Heart right ventricle (tissue), 16 donors: ENCODE results near the gene NPR2. TPM values are rescaled to one million over a fixed set of nuclear protein-coding genes. Genes with fewer than 3 reads are reported as not detected.

Experiments
- ATAC-seq, 8 donors: fragments of 200-7000 bp; cut with Tn5 transposase; one replicate each; pipeline ENCODE4 v1.9.1; 2020; ENCODE audit warnings: mild to moderate bottlenecking in 8 of 8, moderate library complexity in 8 of 8, moderate number of reproducible peaks in 1 of 8
- DNase-seq, 2 donors: peaks; one replicate each; pipeline ENCODE4 v3.0.0-alpha.2; 2020
- H3K27ac ChIP-seq, 10 donors: fragments of 200-600 bp; sonication (generic) in 2 of 10; one replicate each; pipeline versions ENCODE4 v1.5.0 to v1.8.0; 2020 to 2022; ENCODE audit warnings: mild to moderate bottlenecking in 3 of 10
- H3K27me3 ChIP-seq, 7 donors: fragments of 200-600 bp; one replicate each; pipeline ENCODE4 v1.8.0; 2021 to 2022; ENCODE audit warnings: mild to moderate bottlenecking in 2 of 7
- H3K36me3 ChIP-seq, 9 donors: fragments of 200-600 bp; sonication (generic) in 1 of 9; one replicate each; pipeline versions ENCODE4 v1.5.0 to v1.8.0; 2020 to 2022; ENCODE audit warnings: mild to moderate bottlenecking in 2 of 9
- H3K4me1 ChIP-seq, 9 donors: fragments of 200-600 bp; sonication (generic) in 1 of 9; one replicate each; pipeline versions ENCODE4 v1.5.0 to v1.8.0; 2020 to 2022; ENCODE audit warnings: mild to moderate bottlenecking in 4 of 9
- H3K4me3 ChIP-seq, 10 donors: fragments of 200-600 bp; sonication (generic) in 2 of 10; one replicate each; pipeline versions ENCODE4 v1.5.0 to v1.8.0; 2020 to 2022; ENCODE audit warnings: mild to moderate bottlenecking in 7 of 10, moderate library complexity in 2 of 10
- H3K9me3 ChIP-seq, 11 donors: fragments of 200-600 bp in 10 of 11; sonication (generic) in 2 of 11; one replicate each; pipeline versions ENCODE4 v1.5.0 to v1.8.0; 2013 to 2022; ENCODE audit warnings: mild to moderate bottlenecking in 2 of 11, control low read depth in 1 of 11, moderate library complexity in 1 of 11
- WGBS, 2 donors: extraction: QIAGEN DNeasy Blood & Tissue Kit; methylation state at CpG; one replicate each; pipeline ENCODE4 v1.1.7; 2013; ENCODE audit warnings: inconsistent platforms in 1 of 2; 5-methylcytosine and 5-hydroxymethylcytosine counted together
- intact Hi-C, 10 donors: fragments of 100-400 bp; cut with DNase I; formaldehyde crosslinking; loops; one replicate each; pipeline versions ENCODE4 v1.11.1 to v1.14.2; 2022
- polyA plus RNA-seq, 2 donors: library from polyadenylated mRNA; stranded (reverse); fragments of 200-250 nt; gene quantifications; one replicate each; pipeline ENCODE4 v1.2.3, GENCODE V29; 2013
- total RNA-seq, 10 donors: library from RNA; stranded (reverse); fragmentation: NEBNext Ultra II Directional in 3 of 10; extraction: Animal tissue kit (Norgen Biotek cat#: 25700) in 3 of 10; gene quantifications; one replicate each; pipeline versions ENCODE4 v1.2.1 to v1.2.4, GENCODE V29; 2021 to 2023
- TF ChIP-seq, protein P1 (sequence below), 9 donors: fragments of 200-600 bp; sonication (generic) in 2 of 9; IDR thresholded peaks; one replicate each; pipeline versions ENCODE4 v1.5.0 to v1.8.0; 2021 to 2022; ENCODE audit warnings: antibody characterized with exemption in 9 of 9, mild to moderate bottlenecking in 5 of 9, moderate library complexity in 1 of 9
- donor health status: Arrhythmogenic right ventricular cardiomyopathy.
- donor health status: ischemic (EF 13 %, LVEDD 7.1; RV severe dilation, severe dysfunction).
- donor health status: healthy with polysubstance abuse.
- donor health status: DM: no; HTN: yes; CAD: no.
- donor health status: DM: no; HTN: no; CAD: no.
- donor health status: ischemic (EF 25% LVEDD 6.9; RV normal size, moderate dysfunction).
- donor health status: ischemic (EF 25% LVEDD 5.7; RV mildly dilated, moderate dysfunction).
- donor health status: healthy.
- donor health status: DM: yes; HTN: yes; CAD: no.
- donor health status: Ischemic cardiomyopathy.
- donor health status: ischemic (EF 35%, LVEDD 5.7; RV mildly dilated, moderate dysfunction).
- donor health status: nonischemic (EF 11% LVEDD 7.7; RV severe dilation, severe dysfunction).
- donor health status: DM: yes; HTN: yes; CAD: no.
- donor health status: PGD.
- donor health status: ischemic (EF 29% LVEDD 5.4; RV normal size, mild dysfunction).
- donor health status: nonischemic (EF 23%, LVEDD 6.1; RV moderate dilation, normal function).

The NPR2 gene
- total and polyA plus RNA-seq, 12 donors: 13.5 to 26.4 (median 20.8) TPM

DNA sequence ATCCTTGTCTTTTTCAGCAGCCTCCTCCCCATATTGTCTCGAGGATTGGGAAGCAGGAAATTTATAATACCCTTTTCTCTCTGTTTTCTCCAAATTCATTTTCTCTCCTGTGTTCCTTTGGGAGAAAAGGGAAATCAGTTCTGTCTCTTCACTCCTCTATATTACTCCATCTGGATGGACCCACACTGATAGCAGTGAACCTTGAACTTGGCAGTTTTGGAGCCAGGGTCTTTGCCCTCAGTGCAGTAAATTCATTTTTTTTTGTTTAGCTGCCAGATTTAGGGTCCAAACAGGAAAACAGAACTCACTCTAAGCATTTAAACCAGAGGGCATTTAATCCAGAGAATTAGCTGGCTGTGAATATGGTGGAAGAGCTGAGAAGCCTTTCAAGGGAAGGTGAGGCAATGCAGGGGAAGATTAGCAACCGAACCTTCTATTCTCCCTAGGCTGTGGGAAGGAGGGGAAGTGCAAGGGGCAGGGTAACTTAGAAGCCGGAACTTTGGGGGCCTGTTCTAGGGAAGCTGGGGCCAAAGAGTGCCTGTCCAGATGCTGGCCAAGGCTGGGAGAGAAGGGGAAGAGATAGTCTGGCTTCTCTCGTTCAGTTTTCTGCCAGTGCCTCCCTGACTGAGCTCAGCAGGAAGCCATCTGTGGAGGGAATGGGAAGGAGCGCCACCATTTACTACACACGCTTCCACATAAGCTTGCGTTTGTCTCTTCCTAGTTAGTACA is 16.3 kb upstream of the NPR2 start:
- intact Hi-C loops: no loop called here
- H3K36me3 ChIP-seq: no peaks in the 10 kb centered on the region
- H3K4me3 ChIP-seq: no peak overlapping the region
- H3K27ac ChIP-seq: peak overlapping the region in 3 of 10 donors; percentile 1 to 44 (median 17)
- H3K27me3 ChIP-seq: no peaks in the 10 kb centered on the region
- peak in 1 of 2 donors; percentile 25 for DNase-seq
- 53 to 63% methylated on average over 7 of the region's 7 CpGs for WGBS, 2 donors
- ATAC-seq: peak; percentile 45 to 82 (median 58)
- H3K4me1 ChIP-seq: peaks cover 7 to 37% (median 30%) of the 10 kb centered on the region in 9 donors
- TF ChIP-seq, protein P1, sequence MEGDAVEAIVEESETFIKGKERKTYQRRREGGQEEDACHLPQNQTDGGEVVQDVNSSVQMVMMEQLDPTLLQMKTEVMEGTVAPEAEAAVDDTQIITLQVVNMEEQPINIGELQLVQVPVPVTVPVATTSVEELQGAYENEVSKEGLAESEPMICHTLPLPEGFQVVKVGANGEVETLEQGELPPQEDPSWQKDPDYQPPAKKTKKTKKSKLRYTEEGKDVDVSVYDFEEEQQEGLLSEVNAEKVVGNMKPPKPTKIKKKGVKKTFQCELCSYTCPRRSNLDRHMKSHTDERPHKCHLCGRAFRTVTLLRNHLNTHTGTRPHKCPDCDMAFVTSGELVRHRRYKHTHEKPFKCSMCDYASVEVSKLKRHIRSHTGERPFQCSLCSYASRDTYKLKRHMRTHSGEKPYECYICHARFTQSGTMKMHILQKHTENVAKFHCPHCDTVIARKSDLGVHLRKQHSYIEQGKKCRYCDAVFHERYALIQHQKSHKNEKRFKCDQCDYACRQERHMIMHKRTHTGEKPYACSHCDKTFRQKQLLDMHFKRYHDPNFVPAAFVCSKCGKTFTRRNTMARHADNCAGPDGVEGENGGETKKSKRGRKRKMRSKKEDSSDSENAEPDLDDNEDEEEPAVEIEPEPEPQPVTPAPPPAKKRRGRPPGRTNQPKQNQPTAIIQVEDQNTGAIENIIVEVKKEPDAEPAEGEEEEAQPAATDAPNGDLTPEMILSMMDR (IDR thresholded peaks at IDR 0.05): no peak
- H3K9me3 ChIP-seq: no peaks in the 10 kb centered on the region

DNA sequence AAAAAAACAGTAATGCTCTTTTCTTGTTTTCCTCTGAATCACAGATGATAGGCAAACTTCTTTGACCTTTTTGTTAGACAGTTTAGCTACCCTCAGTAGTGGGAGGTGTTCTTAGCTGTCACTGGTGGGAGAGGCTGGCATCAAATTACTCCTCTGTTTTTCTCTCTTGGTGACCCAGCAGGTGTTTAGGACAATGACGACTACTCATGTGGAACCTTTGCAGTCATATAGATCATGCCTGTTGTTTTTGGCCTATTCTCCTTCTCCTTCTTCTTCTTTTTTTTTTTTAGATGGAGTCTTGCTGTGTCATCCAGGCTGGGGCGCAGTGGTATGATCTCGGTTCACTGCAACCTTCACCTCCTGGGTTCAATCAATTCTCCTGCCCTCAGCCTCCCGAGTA is 15.4 kb upstream of the NPR2 start:
- Histone ChIP-seq H3K27ac (no peak overlapping the region), H3K9me3 (no peaks in the 10 kb centered on the region), H3K36me3 (no peaks in the 10 kb centered on the region), H3K4me1 (peaks cover 3 to 28% (median 21%) of the 10 kb centered on the region in 9 donors), H3K4me3 (no peak overlapping the region), H3K27me3 (no peaks in the 10 kb centered on the region)
- intact Hi-C loops: no loop called here
- TF ChIP-seq, protein P1 (IDR thresholded peaks at IDR 0.05): no peak
- 84 to 91% methylated on average over 4 of the region's 4 CpGs for WGBS, 2 donors
- ATAC-seq (no peak), DNase-seq (no peak)

DNA sequence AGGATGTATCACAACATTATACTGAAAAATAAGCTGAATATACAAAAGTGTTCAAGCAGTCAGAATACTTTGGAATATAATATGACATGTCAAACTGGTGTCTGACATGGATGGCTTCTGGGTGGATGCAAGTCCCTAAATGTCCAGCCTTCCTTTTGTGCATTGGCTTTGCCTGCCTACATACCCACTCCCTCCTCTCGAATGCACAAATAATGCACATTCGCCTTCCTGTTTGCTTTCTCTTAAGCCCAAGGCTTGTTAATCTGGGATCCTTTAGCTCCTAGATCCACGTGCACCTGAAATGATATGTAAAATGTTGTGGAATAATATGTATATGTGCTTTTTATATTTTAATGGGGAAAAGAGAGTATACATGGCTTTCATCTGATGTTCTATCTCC is 12.9 kb upstream of the NPR2 start:
- no peak overlapping the region for H3K4me3 ChIP-seq
- H3K4me1 ChIP-seq: peaks cover 0 to 14% (median 7%) of the 10 kb centered on the region in 9 donors
- ATAC-seq: no peak
- TF ChIP-seq, protein P1 (IDR thresholded peaks at IDR 0.05): no peak
- H3K9me3 ChIP-seq: no peaks in the 10 kb centered on the region
- H3K36me3 ChIP-seq: no peaks in the 10 kb centered on the region
- WGBS, 2 donors: 88 to 90% methylated on average over 3 of the region's 3 CpGs
- no peak overlapping the region for H3K27ac ChIP-seq
- H3K27me3 ChIP-seq: no peaks in the 10 kb centered on the region
- intact Hi-C loops: no loop called here
- DNase-seq: no peak

DNA sequence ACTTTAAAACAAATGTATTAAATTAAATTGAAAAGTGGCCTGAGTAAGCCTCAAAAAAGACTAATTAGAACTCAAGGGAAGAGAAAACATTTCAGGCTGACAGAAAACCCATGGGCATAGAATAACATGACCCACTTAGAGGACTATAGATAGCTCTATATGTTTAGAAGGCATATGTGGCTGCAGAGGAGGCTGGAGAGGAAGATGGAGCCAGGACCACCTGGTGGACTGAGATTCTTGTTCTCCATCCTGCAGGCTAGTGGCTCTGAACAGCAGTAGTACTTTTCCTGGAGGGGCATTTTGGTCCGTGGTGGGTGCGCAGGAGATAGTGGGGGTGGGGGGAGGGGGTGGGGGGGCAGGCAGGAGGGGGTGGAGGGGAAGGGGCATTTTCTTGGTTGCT is 10.3 kb upstream of the NPR2 start:
- Histone ChIP-seq H3K27ac (no peak overlapping the region), H3K9me3 (no peaks in the 10 kb centered on the region), H3K27me3 (no peaks in the 10 kb centered on the region), H3K4me1 (peaks cover 0 to 1% (median 0%) of the 10 kb centered on the region in 9 donors), H3K4me3 (no peak overlapping the region), H3K36me3 (no peaks in the 10 kb centered on the region)
- WGBS, 2 donors: 57 to 78% methylated on average over 2 of the region's 2 CpGs
- intact Hi-C loops: loop anchor here in 1 of 10 donors (10.0 kb wide), 1 partner anchor 244 kb away; no protein-coding TSS in a partner anchor
- no peak for ATAC-seq
- DNase-seq: no peak
- TF ChIP-seq, protein P1 (IDR thresholded peaks at IDR 0.05): no peak
